NB4 (cell line): ENCODE measurements around the gene B4GALT1.

Experiments
- CTCF ChIP-seq: IDR thresholded peaks from one replicate; pipeline ENCODE4 v1.5.1; 2012; ENCODE audit warnings: low read depth, low read length
- MAX ChIP-seq: IDR thresholded peaks from 2 replicates; pipeline ENCODE4 v1.6.1; 2011; ENCODE audit warnings: low read depth, low read length
- POLR2A ChIP-seq: IDR thresholded peaks from 2 replicates; pipeline ENCODE4 v1.6.1; 2011; ENCODE audit warnings: mild to moderate bottlenecking; ENCODE audit not compliant: insufficient read length; ENCODE audit errors: extremely low read depth

DNA sequence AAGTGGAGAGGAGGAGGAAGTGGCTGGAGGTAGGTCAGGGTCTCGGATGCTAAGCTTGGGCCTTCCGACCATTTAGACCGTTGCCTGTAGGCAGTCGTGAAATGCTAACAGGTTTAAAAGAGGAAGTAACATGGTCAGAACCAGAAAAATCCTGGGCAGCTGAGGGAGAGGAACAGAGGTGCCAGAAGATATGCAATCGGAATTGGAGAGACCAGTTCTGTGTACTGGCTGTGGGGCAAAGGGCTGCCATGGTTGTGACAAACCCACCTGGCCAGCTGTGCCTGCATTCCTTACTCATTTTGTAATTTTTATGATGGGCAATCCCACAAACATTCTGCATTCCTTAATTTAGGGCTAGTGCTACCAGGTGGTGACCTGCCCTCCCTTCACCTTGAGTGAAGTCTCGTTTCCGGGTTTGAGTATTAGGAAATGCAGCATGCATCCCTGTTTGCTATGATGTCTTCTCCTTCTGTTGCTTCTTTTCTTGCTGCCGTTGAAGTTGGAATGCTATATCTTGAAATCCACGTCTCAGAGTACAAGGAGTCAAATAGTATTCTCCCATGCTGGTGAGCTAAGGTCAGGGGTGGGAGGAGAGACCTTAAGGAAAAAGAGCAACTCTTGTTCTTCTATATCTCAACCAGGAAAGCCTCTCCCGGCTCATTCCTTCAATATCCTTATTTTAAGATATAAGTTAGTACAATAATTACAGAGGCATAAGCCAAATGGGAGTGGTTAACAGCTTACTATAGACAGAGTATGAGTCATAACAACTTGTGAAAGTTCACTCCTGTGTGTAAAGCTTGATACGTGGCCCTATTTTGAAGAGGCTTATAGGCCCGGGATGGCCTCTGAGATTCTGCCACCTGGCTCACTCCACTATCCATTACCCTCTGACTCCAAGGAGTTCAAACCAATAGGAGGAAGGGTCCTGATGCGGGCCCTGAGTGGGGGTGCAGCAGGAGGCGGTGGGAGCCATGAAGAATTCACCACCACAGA, 37.0 kb downstream of the B4GALT1 start:
- no peak for TF ChIP-seq CTCF
- TF ChIP-seq POLR2A = no peak
- TF ChIP-seq MAX = no peak
